Non-pigmented ciliary epithelial cell (primary cell): ENCODE results near the gene ATP11C.

ENCODE experiments used
- DNase-seq: peaks from one replicate; pipeline ENCODE4 v3.0.0-alpha.2; 2010; ENCODE audit warnings: low read depth

ATP11C gene

DNA sequence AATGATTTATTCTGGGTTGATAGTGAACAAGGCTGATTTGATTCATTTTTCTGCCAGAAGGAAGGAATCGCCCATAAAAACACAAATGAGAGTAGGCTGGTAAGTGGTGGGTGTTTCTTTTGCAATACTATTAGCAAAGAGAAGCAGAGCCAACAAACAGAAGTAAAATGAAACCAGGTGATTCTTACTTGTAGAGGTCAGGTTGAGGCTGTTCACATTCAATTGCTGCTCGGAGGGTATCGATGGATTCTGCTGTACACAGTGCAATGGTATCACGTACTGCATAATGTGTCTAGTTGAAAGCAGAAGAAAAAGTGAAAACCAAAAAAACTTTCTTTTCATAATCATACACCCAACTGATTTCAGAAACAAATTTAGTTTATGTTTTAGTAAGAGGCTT is 130.8 kb downstream of the ATP11C start:
- DNase-seq, result no peak

DNA sequence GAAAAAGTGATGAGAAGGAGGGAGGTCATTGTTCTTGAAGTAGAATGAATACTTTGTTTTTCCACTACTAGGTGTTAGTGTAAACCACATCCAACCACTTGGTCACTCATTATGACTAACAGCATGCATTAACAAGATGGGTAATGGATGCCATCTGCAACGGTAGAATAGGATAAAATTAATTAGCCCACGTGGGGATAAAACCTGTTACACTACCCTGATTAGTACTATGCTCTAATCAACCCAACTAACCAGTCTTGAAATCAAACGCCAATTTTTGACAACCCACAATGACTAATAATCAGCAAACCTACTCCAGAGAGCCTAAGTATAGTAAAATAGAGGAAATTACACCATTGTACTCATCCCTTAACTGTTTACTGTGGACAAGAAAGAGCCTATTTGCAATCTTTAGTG is 131.4 kb downstream of the ATP11C start:
- no peak for DNase-seq

DNA sequence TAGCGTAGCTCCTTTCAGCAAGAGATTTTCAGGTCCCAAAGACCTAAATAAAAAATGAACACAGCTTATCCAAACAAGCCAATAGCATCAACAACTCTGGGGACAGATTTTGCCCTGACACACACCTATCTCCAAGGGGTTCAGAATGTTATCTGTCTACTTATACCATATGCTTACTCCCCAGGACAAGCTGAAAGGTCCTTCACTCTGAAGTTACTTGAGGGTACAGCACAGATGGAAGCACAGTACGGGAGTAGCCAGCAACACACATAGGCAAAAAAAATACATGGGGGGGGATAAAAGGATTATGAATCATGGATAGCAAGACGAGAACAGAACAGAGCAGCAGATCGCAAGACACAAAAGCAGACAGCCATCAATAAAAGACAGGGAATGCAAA is 134.2 kb downstream of the ATP11C start:
- DNase-seq, result no peak

DNA sequence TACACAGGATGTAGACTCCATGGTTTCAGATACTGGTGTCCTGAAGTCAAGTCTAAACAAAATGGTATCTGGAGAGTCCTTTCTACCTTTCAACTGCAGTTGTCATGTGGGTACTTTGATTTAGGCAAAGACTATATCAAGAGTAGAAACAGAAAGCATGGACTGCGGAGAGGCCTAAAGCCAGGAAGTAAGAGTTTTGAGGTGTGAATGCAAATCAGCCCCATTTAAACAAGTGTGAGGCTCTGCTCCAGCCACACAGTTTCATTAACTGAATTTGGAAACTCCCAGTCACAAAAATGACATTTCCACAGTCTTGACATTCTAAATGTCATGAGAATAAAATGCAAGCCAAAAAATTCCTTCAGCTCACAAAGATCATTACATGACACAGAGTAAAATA is 137.7 kb downstream of the ATP11C start:
- no peak for DNase-seq

DNA sequence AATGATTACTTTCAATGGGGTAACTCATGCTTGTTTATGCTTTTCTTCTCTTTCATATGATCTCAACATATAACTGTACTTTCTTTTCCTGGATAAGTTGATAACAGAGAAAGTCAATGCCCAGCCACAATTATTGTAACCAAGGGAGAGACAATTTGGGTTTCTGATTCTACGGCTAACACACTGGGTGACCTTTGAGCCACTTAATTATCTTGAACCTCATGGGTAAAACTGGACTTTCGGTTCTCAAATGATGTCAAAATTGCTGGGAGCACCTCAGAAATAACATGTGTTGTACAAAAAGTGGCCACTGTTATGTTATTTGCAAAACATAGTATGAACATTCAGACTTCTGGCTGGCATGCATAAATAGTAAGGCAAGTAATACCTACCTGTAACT is 145.3 kb downstream of the ATP11C start:
- no peak for DNase-seq

DNA sequence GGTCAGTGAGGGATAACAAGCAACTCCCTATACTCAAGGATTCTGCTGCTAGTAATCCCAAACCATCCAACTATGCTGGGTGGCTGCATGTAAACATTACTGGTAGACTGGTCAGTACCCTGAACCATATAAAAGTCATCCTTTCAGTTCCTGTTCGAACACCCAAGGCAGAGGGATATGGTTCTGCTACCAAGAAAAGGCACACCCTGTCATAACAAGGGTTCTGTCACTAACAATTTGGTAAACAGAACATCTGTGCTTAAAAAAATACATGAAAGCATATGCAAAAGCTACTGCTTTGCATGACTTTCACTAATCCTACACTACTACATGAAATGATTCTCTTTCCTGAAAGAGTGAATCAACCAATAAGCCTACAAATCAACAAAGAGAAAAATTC is 148.0 kb downstream of the ATP11C start:
- no peak for DNase-seq

DNA sequence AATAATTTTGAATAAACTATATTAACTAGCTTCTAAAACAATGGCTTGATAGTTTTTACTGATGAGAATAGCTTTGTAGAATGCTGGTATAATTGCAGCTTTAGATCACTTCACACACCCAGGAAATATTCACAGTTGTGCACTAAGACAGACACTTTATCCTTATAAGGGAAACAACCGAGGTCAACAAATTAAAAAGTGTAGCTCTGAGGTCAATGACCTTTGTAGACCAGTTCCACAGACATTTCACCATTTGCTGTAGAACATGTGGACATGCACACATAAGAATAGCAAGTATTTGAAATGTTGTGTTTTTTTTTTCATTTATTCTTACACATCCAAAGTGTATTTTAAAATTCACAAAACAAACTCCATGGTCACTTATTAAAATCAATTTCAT is 148.9 kb downstream of the ATP11C start:
- no peak for DNase-seq

DNA sequence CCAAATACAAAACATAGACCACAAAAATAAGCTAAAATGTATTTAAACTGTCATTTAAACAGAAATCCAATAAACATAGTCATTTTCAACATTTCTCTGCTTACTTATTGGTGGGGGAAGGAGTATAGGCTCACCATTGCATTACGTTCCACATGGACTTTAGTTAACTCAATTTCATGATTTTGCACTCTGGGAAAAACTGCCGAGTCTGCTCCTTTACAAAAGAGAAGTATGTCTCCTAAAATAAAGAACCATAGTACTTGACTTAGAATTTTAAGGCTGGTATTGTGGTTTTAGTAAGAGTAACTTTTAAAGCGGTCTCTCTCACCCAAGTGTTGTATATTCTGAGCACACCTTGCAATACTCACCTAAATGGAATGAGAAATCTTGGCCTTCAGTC is 149.8 kb downstream of the ATP11C start:
- no peak for DNase-seq

DNA sequence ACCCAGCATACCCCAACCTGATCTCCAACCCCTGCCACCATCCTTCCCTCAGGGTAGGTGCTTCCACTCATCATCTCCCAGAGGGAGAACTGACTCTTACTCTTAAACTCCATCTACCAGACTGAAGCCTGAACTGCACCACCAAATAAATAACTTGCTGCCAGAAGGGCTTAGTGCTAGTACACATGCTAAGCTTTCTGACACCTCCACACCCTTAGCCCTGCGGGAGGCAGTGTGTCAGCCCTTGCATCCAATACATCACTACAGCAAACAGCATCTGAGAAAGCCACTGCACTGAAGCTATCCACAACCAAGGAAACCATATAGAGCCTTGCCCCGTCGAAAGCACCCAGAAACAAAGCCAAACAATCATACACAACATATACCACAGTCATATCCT is 156.3 kb downstream of the ATP11C start:
- no peak for DNase-seq

DNA sequence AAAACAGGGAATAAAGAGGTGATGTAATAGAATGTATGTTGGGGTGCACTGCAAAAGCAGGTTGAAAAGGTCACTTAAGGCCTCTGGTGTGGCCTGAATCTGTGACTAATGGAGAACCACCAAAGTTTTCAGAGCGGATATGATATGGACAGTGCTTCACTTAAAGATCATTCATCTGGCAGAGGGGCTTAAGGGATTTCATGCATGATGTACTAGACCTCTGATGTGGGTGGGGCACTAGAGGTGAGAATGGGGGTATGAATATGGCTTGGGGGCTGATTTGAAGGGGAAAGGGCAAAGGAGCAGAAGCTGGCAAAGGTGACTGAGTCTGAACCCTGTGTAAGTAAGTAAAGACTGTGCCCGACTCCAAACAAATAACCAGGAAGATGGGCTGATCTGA is 162.5 kb downstream of the ATP11C start:
- no peak for DNase-seq

DNA sequence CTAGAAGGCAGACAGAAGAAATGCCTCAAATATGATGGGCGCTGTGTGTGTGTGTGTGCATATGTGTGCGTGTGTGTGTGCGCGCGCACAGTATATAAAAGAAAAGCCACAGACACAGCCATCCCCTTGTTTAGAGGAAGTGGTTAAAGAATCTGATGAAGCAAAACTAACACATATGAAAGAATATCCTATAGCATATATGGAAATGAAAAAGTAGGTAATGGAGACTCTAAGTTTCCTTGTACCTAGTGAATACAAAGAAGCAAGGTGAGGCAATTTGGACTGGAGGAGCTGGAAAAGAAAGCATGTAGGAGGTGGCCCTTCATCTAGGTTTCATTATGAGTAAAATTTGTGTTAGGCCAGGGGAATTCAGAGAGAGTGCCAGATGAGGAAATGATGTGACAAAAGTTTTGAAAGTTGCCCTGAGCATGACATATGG is 166.3 kb downstream of the ATP11C start:
- no peak for DNase-seq

DNA sequence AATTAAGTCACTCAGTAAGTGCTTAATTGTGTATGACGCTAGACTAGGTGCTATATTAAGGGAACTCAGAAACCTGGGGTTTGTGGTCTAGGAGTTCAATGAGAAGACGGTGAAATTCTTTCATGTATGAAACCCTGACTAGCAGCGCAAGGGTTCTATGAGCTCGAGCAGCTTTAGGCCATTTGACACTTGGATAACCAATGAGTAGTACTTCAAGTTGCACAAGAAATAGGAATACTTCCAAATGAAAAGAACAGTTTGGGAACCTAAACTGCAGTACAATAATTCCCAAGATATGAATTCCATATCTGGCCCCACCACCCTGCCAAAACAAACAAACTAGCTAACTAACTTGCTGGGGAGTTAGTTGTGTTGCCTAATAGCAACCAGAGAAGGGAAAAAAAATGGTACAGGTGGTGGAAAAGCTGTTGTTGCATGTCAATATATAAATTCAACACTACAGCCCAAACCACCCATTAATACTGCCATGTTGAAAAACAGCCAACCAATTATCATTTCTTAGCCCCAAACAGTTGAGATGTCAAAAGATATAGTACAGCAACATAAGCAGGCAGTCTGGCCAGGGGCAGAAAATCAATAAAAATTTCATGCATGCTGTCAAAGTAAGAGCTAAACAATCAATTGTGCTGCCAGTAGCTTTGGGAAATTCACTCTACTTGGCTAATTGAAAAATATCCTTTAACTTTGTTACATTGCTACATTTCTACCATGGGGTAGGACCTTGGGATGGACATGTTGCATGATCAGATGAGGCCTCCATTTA is 170.3 kb downstream of the ATP11C start:
- DNase-seq, result peak; percentile 3

DNA sequence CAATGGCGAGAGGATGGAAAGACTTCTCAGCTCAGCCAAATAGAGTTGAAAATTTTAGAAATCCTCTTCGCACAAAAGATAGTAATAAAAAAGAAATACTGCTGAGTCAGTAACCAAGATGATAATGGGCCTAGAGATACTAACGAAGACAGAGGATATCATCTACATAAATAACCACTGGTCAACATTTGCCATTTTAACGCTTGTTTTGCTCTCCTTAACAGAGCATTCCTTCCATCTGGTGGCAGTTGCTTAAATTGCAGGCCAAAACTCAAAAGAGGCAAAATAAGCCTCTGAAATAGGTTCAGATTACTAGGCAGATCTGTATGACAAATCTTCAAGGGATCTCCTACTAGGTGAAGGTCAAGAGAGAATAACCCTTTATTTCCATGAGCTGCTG is 173.2 kb downstream of the ATP11C start:
- DNase-seq, result no peak

DNA sequence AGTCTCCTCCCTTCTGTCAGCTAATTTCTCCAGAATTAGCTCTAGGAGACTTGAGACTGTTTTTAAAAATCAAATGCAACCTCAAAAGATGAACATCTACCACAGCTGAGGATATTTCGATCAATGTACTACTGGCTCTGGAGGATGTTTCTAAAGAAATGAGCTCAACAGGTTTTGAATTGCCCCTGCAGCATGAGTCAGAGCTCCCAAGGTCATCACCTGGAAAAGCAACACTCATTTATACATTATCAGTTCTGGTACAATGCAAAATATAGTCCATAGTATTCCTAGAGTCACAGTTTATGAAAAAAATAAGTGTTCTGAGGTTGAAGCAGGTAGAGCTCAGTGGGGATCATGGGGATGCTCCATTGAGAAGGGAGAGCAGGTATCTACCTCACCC is 174.0 kb downstream of the ATP11C start:
- no peak for DNase-seq

DNA sequence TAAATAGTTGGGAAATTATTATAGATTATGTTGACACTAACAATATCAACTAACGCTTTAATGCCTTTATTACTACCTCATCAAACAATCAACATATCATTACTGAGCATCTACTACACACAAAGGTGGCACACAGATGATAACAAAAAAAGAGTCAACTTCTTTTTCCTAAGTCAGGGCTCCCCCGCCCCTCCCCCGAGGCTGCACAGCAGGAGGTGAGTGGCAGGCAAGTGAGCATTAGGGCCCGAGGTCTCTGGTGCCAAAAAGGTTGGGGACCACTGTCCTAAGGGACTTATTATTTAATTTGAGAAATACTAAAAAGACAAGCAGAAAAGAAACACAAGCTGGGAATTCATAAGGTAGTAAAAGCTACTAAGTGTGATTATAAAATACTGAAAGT is 174.6 kb downstream of the ATP11C start:
- DNase-seq, result no peak

DNA sequence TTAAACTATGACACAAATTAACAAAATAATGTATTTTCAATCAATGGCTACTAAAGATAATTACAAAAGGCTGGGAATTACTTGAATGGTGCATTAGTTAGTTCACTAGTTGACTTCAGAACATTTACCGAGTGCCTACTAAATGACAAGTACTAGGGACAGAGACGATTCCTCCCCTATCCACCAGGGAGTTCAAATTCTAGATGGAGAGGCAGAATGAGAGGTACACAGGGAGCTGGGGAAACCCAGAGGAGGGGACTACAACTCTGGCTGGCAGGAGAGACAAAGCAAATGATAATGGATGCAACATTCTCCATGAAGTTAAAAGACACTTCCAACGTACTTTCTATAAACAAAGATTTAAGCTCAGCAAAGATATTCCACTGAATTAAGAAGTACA is 181.8 kb downstream of the ATP11C start:
- no peak for DNase-seq

DNA sequence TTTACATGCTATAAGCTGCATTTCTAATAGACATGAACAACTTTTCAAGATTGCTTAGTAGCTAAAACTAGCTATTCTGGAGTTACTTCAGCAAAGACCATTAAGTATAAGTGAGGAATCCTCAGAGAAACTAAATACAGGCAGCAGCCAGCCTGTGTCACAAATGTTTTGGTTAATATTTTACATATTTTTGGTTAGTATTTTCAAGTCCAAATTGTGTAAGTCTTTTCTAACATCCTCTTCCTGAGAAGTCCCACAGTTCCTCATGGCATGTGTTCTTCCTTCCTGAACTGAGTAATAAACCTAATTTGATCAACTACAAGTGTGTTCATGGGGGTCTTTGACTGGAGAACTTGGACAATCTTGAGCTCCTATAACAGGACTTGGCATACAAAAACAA is 182.5 kb downstream of the ATP11C start:
- DNase-seq, result no peak

DNA sequence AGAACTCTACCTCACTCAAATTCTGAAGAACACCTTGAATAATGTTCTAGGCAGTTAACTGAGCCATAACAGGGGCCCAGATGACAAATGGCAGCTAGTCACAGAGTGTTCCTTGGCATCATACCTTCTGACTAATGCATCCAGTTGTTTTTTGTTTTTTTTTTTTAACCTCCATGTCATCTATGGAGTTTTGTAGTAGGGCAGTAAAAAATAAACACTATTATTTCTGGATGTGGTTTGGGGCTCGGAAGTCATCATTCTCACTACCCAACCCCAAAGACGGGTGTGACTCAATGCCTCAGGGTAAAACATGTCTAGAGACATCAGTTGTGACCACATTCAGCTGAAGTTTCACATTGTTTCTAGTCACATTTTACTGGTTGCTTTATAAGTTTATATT is 193.7 kb downstream of the ATP11C start:
- no peak for DNase-seq

DNA sequence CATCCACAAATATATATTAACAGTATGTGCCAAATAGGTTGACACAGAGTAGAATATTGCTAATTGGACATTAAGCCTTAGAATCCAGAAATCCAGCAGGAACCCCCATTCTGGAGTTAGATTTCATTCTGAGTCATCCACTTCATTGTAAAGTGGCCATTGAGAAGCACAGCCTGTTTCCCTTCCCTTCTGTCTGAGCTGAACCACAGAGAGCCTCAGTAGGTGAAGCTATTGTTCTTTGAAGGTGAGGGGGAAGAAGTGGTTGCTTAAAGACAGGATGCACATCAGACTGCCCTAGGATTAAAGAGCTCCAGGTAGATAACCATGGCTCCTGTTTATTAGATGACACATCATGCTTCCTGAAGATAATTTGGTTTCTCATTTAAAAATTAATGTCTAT is 194.3 kb downstream of the ATP11C start:
- DNase-seq, result no peak

DNA sequence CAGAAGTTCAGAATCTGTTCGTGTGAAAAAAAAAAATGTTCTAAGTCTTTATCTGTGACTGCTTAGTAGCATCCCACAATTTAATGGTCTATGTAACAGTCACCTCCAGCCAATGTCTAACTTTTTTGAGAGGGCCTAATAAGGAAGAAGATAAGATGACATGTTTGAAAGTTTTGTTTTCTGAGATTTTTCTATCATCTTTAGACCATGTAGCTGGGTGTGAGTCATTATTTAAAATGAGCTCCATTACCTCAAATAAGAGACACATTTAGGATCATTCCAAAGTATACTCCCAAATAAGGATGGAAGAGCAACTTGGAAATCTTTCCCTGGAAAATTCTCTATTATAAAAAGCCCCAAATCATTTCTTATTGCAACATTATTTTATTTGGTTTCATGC is 196.7 kb downstream of the ATP11C start:
- DNase-seq, result no peak

DNA sequence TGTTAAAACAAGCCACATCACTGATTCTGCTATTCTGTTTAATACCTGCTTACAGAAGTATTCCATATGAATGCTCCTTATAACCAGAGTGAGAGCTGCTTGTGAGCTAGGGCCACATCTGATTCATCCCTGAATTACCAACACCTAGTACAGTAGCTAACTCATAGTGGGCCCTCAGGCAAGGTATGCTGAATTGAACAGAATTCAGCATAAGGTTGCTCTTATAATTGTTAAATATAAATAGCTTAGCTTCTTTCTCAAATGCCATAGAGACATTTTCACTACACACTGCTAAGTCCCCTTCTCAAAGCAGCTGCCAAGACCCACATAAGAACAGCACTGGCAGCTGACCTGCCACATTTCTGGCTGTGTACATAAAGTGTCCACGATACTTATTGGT is 197.9 kb downstream of the ATP11C start:
- DNase-seq, result no peak

DNA sequence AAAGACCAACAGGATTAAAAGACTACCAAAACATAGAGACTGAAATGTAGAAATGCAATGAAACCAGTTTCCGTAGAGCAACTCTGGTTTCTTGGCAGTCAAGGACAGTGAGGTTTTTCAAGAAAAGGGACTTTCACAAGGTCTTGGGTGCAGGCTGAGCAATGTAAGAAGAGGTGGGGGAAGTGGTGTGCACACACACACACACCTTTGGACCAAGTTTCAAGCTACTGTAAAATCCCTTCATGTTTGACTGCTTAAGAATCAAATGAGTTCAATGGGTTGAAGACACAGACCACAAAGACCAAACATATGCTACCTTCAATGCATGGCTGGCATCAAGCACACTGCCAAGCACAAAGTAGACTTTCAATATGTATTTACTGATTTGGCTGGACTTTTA is 207.1 kb downstream of the ATP11C start:
- no peak for DNase-seq

DNA sequence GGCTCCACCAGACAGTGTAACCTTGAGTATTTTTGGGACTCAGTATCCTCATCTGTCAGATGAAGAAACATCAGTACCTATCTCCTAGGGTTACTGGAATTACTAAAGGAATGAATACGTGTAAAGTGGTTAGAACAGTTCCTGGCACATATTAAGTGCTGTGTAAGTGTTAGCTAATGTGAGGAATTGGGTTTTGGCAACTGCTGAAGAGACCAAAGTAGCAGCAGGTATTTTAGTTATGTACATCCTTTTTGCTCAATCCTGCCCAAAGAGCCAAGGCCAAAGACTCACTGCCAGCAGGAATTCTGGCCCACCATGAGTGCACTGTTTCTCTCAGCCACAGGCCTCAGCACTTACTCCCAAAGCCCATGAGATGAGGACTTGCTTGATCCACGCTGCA is 208.2 kb downstream of the ATP11C start:
- no peak for DNase-seq

DNA sequence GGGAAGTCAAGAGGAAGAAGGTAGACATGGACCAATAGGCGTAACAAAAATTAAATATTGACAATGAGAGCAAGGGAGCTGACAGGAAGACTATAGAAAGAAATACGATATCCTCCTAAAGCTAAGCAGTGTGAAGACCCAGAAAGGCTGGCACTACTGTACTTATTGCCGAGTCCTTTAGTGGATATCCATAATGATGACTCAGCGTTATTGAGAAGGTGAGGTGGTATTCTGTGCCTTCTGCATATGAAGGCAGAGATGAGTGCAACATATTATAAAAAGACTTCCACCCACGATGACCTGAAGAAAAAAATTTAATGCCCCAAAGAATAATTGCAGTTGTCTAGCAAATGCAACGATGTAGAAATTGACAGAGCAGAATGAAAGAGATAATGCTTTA is 211.9 kb downstream of the ATP11C start:
- no peak for DNase-seq

DNA sequence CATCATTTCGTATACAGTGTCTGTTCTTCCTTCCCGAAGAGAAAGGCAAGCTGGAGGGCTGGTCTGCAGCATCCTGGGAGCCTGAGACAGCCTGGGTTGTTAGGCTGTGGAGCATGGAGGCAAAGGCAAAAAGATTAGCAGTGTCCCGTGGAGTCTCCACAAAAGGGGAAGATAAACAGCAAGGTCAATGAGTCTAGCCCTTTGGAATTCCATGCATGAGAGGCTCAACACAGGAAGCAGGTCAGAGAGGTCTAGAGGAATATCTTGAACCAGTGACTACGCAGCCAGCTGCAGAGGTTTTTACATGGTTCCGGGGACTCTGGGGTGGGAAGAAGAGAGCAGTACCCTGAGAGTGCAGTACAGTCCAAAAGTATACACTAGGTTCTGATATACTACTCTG is 212.7 kb downstream of the ATP11C start:
- DNase-seq, result no peak
